Vagina (tissue), 2 donors: Measurements from ENCODE around the gene SLC66A2. TPM values are rescaled to one million over a fixed set of nuclear protein-coding genes. Genes with fewer than 3 reads are reported as not detected.

Experiments used
- DNase-seq, 2 donors: peaks; one replicate each; pipeline ENCODE4 v3.0.0-alpha.2; 2017; ENCODE audit errors: extremely low spot score in 2 of 2
- H3K27ac ChIP-seq: fragments of 200-600 bp; sonication (generic); one replicate; pipeline ENCODE4 v1.5.1; 2019
- H3K27me3 ChIP-seq: fragments of 200-600 bp; sonication (generic); one replicate; pipeline ENCODE4 v1.5.1; 2019
- H3K36me3 ChIP-seq, 2 donors: fragments of 200-600 bp; sonication (generic); one replicate each; pipeline ENCODE4 v1.5.1; 2017 to 2019
- H3K4me1 ChIP-seq: fragments of 200-600 bp; sonication (generic); one replicate; pipeline ENCODE4 v1.5.1; 2019
- H3K4me3 ChIP-seq, 2 donors: fragments of 200-600 bp; sonication (generic); 1 replicate in 1 of 2; 2 replicates in 1 of 2; pipeline ENCODE4 v1.5.1; 2016 to 2019
- H3K9me3 ChIP-seq: fragments of 200-600 bp; sonication (generic); one replicate; pipeline ENCODE4 v1.5.1; 2019
- POLR2A ChIP-seq, 2 donors: fragments of 450-650 bp; IDR thresholded peaks; one replicate each; pipeline ENCODE4 v1.6.1; 2017; ENCODE audit warnings: antibody characterized with exemption in 2 of 2, mild to moderate bottlenecking in 2 of 2, moderate library complexity in 2 of 2
- POLR2AphosphoS5 ChIP-seq, 2 donors: sonication (generic); formaldehyde crosslinking; IDR thresholded peaks; one replicate each; pipeline ENCODE4 v1.9.0; 2017; ENCODE audit warnings: antibody characterized with exemption in 2 of 2, mild to moderate bottlenecking in 2 of 2, low read depth in 1 of 2; ENCODE audit not compliant: insufficient read depth in 1 of 2
- intact Hi-C: fragments of 100-400 bp; cut with DNase I; formaldehyde crosslinking; loops from one replicate; pipeline ENCODE4 v1.15.1; 2023
- total RNA-seq: library from RNA; depleted of rRNA; stranded (reverse); fragments of >200 nt; gene quantifications from one replicate; pipeline ENCODE4 v1.2.3, GENCODE V29; 2016
- TF ChIP-seq, protein P1 (sequence below), 3 experiments: fragments of 450-650 bp in 2 of 3; fragments of 200-600 bp in 1 of 3; sonication (generic) in 1 of 3; IDR thresholded peaks; one replicate each; pipeline ENCODE4 v1.5.1; 2017 to 2019; ENCODE audit warnings: antibody characterized with exemption in 3 of 3, mild to moderate bottlenecking in 2 of 3, moderate library complexity in 2 of 3

Gene SLC66A2
- total RNA-seq, 1 donor from 2014 or later: 32.2 TPM

DNA sequence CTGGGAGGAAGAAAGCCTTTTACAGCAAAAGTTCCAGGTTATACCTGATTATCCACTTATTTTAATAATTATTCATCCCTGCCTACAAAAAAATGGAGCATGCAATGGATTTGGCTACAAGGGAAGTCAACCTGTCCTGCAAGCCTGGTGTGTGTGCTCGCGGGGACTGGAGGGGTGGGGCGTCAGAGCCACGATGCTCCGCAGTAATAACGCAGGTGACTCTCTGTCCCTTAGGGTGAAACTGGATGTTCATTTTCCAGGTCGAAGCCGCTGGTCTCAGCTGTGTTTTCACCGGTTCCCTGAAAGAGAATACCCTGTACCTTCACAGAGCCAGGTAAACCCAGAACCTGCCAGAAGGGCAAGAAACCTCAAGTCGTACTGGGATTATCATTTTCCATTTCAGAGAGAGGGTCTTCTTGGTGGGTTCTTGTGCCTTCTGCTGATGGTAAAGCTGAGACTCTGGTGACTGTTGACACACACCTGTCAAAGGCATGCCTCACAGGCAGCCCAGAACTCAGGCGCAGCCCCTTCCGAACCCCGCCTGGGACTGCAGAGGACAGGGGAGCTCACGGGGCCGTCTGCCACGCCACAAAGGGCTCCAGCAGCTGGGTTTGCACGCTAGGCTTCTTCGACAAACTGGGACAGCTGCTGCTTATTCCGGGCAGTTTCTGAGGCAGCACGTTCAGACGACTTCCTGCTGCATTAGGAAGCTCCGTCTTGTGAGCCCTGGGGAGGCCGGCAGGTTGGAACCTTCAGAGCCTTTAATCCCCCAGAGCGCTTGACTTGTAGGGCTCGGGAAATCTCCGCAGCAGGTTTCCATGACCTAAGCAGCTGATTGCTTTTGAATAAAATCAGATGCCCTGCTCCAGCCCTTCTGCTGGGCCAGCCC lies 95.1 kb downstream of the SLC66A2 start:
- Histone ChIP-seq H3K9me3 (no peaks in the 10 kb centered on the region), H3K27ac (no peak overlapping the region), H3K27me3 (no peaks in the 10 kb centered on the region), H3K36me3 (no peaks in the 10 kb centered on the region), H3K4me1 (no peaks in the 10 kb centered on the region), H3K4me3 (no peak overlapping the region)
- TF ChIP-seq, protein P1, sequence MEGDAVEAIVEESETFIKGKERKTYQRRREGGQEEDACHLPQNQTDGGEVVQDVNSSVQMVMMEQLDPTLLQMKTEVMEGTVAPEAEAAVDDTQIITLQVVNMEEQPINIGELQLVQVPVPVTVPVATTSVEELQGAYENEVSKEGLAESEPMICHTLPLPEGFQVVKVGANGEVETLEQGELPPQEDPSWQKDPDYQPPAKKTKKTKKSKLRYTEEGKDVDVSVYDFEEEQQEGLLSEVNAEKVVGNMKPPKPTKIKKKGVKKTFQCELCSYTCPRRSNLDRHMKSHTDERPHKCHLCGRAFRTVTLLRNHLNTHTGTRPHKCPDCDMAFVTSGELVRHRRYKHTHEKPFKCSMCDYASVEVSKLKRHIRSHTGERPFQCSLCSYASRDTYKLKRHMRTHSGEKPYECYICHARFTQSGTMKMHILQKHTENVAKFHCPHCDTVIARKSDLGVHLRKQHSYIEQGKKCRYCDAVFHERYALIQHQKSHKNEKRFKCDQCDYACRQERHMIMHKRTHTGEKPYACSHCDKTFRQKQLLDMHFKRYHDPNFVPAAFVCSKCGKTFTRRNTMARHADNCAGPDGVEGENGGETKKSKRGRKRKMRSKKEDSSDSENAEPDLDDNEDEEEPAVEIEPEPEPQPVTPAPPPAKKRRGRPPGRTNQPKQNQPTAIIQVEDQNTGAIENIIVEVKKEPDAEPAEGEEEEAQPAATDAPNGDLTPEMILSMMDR (IDR thresholded peaks at IDR 0.05): no peak
- TF ChIP-seq POLR2A (IDR thresholded peaks at IDR 0.05) (no peak), POLR2AphosphoS5 (IDR thresholded peaks at IDR 0.05; ENCODE audit: insufficient read depth in 1 of 2, low read depth in 1 of 2) (no peak)
- no peak for DNase-seq
- intact Hi-C loops: no loop called here

DNA sequence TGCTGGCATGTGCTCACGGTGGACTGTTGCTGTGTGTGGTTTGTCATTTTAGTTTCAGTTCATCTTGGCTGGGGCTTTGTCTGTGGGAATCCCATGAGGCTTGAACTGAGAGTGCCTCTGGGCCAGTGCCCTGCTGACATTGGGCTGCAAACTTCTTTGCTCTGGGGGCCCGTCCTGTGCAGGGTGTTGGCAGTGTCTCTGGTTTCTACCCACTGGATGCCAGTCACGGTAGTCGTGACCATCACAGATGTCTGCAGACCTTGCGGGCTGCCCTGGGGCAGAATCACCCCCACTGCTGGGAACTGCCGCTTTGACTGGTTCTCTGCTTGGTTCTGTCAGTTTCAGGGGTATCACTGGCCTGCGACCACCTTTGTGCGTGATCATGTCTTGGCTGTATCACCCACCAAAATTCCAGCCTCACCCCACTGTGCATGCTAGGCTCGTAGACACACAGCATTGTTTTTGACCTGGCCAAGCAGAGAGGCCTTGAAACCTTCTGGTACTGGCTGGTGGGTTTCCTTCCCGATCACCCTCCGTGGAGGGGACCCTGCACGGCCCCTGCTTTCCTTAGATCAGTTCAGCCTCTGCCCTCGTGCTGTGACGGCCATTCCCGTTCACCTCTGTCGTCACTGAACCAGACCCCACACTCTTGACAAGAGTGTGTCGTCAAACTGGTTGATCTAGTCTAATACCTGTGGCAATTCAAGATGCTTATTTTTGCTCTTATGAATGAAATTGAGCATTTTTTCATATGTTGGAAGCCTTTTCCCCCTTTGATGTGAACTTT lies 96.1 kb downstream of the SLC66A2 start:
- H3K9me3 ChIP-seq: no peaks in the 10 kb centered on the region
- peak in 1 of 2 donors; percentile 80 for DNase-seq
- intact Hi-C loops: no loop called here
- H3K27me3 ChIP-seq: no peaks in the 10 kb centered on the region
- H3K27ac ChIP-seq: no peak overlapping the region
- no peaks in the 10 kb centered on the region for H3K4me1 ChIP-seq
- TF ChIP-seq POLR2A (IDR thresholded peaks at IDR 0.05): no peak
- no peaks in the 10 kb centered on the region for H3K36me3 ChIP-seq
- no peak overlapping the region for H3K4me3 ChIP-seq

DNA sequence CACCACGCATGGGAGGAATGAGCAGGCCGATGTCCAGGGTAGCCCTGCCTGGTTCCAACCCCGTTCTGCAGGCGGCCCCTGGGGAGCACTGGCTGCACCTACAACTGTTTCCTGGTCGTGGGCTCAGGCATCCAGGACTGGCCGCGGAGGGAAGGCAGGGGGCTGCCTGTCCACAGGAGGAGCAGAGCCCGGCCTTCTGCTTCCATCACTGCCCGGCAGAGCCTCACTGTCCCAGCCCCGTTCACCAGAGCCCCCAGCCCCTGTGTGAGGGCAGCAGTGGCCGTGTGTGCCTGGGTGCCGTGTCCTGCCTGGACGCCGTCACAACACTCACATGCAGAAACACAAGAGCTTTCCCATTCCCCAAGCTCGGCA lies 97.5 kb downstream of the SLC66A2 start:
- DNase-seq: peak in 1 of 2 donors; percentile 95
- Histone ChIP-seq H3K27me3 (no peaks in the 10 kb centered on the region), H3K9me3 (no peaks in the 10 kb centered on the region), H3K4me3 (no peak overlapping the region), H3K27ac (no peak overlapping the region), H3K4me1 (no peaks in the 10 kb centered on the region), H3K36me3 (no peaks in the 10 kb centered on the region)
- intact Hi-C loops: no loop called here
- no peak for TF ChIP-seq POLR2A (IDR thresholded peaks at IDR 0.05)
- TF ChIP-seq, protein P1 (IDR thresholded peaks at IDR 0.05): no peak
- no peak for TF ChIP-seq POLR2AphosphoS5 (IDR thresholded peaks at IDR 0.05; ENCODE audit: insufficient read depth in 1 of 2, low read depth in 1 of 2)

DNA sequence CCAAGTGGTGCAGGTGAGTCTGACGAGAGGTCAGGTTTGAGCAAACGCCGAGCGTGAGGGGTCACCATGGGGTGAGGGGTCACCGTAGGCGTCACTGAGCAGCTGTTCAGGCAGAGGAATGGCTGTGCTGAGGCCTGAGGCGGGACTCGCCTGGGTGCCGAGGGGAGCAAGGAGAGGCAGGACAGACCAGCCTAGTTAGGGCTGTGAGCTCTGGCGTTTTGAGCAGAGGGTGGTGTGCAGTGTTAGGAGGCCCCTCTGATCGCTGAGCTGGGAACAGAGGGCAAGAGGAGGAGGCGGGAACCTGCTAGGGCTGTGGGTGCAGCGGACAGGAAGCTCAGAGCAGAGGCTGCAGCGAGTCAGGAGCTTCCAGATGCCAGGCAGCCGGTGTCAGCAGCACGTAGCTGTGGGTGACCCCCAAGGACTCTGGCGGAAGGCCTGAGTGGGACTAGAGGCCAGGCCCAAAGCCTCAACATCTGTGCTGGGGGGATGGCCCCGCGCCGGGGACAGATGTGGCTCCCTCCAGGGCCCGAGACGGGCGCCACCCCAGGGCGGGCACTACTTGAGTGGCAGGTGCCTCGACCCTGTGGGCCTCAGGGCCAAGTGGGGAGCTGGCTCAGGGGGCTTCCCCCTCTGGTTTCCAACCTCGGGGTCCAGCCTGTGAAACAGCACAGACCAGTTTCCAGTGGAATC lies 98.0 kb downstream of the SLC66A2 start:
- Histone ChIP-seq H3K4me1 (no peaks in the 10 kb centered on the region), H3K36me3 (no peaks in the 10 kb centered on the region), H3K4me3 (no peak overlapping the region), H3K27me3 (no peaks in the 10 kb centered on the region), H3K27ac (no peak overlapping the region), H3K9me3 (no peaks in the 10 kb centered on the region)
- DNase-seq: peak in 1 of 2 donors; percentile 88
- TF ChIP-seq, protein P1 (IDR thresholded peaks at IDR 0.05): no peak
- TF ChIP-seq POLR2AphosphoS5 (IDR thresholded peaks at IDR 0.05; ENCODE audit: insufficient read depth in 1 of 2, low read depth in 1 of 2) (no peak), POLR2A (IDR thresholded peaks at IDR 0.05) (no peak)
- intact Hi-C loops: no loop called here

DNA sequence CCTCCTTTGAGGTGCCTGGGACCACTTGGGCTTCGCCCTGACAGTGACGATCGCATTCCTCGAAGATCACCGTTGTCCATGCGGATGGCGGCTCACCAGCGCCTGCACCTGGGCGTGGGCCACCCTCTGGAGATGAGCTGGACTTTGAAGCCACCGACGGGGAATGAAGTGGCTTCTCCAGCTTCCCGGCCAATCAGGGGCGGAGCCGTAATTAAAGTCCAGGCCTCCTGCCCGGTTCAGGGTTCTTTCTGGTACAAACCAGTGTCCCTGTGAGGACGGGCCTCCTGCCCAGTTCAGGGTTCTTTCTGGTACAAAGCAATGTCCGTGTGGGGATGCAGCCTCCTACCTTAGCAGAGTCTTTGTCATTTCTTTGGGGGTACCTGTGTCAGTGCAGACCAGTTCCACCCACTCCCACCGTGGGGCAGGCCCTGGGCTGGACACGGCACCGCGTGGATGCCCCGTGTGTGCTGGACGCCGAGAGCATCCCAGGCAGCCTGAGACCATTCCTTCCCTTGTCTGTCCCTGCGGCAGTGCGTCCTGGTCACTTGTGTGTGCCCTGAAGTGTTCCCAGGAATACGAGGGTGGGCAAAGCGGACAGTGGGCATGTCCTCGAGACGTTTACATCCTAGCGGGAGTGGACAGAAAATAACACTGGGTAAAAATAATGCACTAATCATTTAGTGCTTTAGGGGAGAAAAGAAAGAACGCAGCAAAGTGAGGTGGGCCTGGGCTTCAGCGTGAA lies 98.7 kb downstream of the SLC66A2 start:
- no peaks in the 10 kb centered on the region for H3K9me3 ChIP-seq
- H3K36me3 ChIP-seq: no peaks in the 10 kb centered on the region
- no peaks in the 10 kb centered on the region for H3K27me3 ChIP-seq
- H3K27ac ChIP-seq: no peak overlapping the region
- no peak for DNase-seq
- no peak overlapping the region for H3K4me3 ChIP-seq
- TF ChIP-seq POLR2AphosphoS5 (IDR thresholded peaks at IDR 0.05; ENCODE audit: insufficient read depth in 1 of 2, low read depth in 1 of 2) (no peak), POLR2A (IDR thresholded peaks at IDR 0.05) (no peak)
- TF ChIP-seq, protein P1 (IDR thresholded peaks at IDR 0.05): no peak
- no peaks in the 10 kb centered on the region for H3K4me1 ChIP-seq
- intact Hi-C loops: no loop called here
